Activated naive CD4-positive, alpha-beta T cell treated with anti-CD3 and anti-CD28 coated beads for 36 hours (primary cell): ENCODE data around the gene PHACTR1. TPM values are rescaled to one million over a fixed set of nuclear protein-coding genes. Genes with fewer than 3 reads are reported as not detected.

ENCODE experiments used
- CTCF ChIA-PET: fragments of 350-600 bp; sonication (Branson Sonifier 250); formaldehyde crosslinking; loops from one replicate; lab custom pipeline; 2021; ENCODE audit warnings: antibody characterized with exemption; lab: Charles Lee
- DNase-seq: peaks from one replicate; pipeline ENCODE4 v3.0.0-alpha.2; 2020
- H3K27ac Mint-ChIP-seq: one replicate; pipeline ENCODE4 v1.8.0; 2021; ENCODE audit warnings: mild to moderate bottlenecking, mixed read lengths
- H3K27me3 Mint-ChIP-seq: one replicate; pipeline ENCODE4 v1.8.0; 2021; ENCODE audit warnings: low read depth, mixed read lengths
- H3K36me3 Mint-ChIP-seq: one replicate; pipeline ENCODE4 v1.8.0; 2021; ENCODE audit warnings: low read depth, mixed read lengths
- H3K4me1 Mint-ChIP-seq: one replicate; pipeline ENCODE4 v1.8.0; 2021; ENCODE audit warnings: low read depth, mixed read lengths
- H3K4me3 Mint-ChIP-seq: one replicate; pipeline ENCODE4 v1.8.0; 2021; ENCODE audit warnings: mild to moderate bottlenecking, moderate library complexity, mixed read lengths
- H3K9me3 Mint-ChIP-seq: one replicate; pipeline ENCODE4 v1.8.0; 2021; ENCODE audit warnings: mixed read lengths
- intact Hi-C: fragments of 100-400 bp; cut with micrococcal nuclease; formaldehyde crosslinking; loops from one replicate; pipeline ENCODE4 v1.15.1; 2023
- total RNA-seq, 2 experiments: library from RNA; stranded (reverse); gene quantifications; one replicate each; pipeline ENCODE4 v1.2.3, GENCODE V29; 2021

The PHACTR1 gene
- total RNA-seq, 2 experiments from 2014 or later: 0.31 TPM; not detected in 1

GRCh38 chr6:12898603-12899002, 182.0 kb downstream of the PHACTR1 start:
- Mint-ChIP-seq H3K9me3 (no peaks in the 10 kb centered on the region), H3K27ac (no peak overlapping the region), H3K27me3 (peaks cover 12% of the 10 kb centered on the region), H3K4me3 (no peak overlapping the region), H3K4me1 (no peaks in the 10 kb centered on the region), H3K36me3 (no peaks in the 10 kb centered on the region)
- intact Hi-C loops: no loop called here
- CTCF ChIA-PET: interaction anchor here (1.9 kb wide), 1 partner anchor 10 kb away, joined by 4 read pairs; no protein-coding TSS in a partner anchor
- DNase-seq: no peak

- no peak for DNase-seq
- H3K4me3 Mint-ChIP-seq: no peak overlapping the region
- H3K27me3 Mint-ChIP-seq: peaks cover 12% of the 10 kb centered on the region
- no peaks in the 10 kb centered on the region for H3K36me3 Mint-ChIP-seq
- intact Hi-C loops: no loop called here
- CTCF ChIA-PET: interaction anchor here (1.9 kb wide), 1 partner anchor 9 kb away, joined by 4 read pairs; no protein-coding TSS in a partner anchor
- no peaks in the 10 kb centered on the region for H3K4me1 Mint-ChIP-seq
- no peak overlapping the region for H3K27ac Mint-ChIP-seq
- no peaks in the 10 kb centered on the region for H3K9me3 Mint-ChIP-seq
These were observed 182.7 kb downstream of the PHACTR1 start for GRCh38 chr6:12899046-12899833.

DNA sequence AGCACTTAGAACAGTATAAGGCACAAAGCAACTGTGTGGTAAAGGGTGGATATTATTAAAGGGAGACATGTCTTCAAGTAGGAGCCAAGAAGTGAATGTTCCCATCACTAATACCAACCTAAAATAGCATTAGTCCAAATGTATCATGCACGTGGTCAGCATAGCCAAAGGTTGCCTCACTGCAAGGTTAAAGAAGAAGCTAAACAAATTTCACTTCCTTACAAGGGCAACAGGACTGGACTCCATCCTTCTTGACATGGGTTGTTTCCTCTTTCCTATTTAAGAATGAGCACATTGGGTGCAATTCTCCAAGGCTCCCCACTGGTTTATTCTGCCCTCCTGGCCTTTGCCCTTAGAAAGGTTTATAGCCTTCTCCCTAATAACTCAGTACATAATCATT, 186.7 kb downstream of the PHACTR1 start:
- DNase-seq: no peak
- Mint-ChIP-seq H3K36me3 (no peaks in the 10 kb centered on the region), H3K27ac (no peak overlapping the region), H3K4me1 (no peaks in the 10 kb centered on the region), H3K4me3 (no peak overlapping the region), H3K9me3 (no peaks in the 10 kb centered on the region), H3K27me3 (peaks cover 12% of the 10 kb centered on the region)
- intact Hi-C loops: no loop called here
- CTCF ChIA-PET: interaction anchor here (0.7 kb wide), 1 partner anchor 574 kb away, joined by 3 read pairs; no protein-coding TSS in a partner anchor

DNA sequence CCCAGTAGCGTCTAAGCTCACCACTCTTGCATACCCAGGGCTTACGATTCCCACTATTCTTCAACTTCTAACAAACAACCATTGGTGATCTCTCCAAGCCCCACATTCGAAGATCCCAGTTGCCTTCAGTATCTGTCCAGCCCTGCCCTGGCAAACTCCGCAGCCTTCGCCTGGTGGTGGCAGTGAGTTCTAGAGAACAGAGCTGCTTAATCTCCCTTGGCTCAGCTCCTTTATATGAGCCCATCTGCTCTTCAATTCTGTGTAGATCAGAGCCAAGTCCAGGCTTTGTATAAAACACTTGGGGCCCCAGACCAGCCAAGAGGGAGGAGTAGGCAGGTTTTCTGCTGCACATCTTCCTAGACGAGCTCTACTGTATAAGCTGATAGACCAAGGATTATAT, 193.3 kb downstream of the PHACTR1 start:
- Mint-ChIP-seq H3K27ac (no peak overlapping the region), H3K4me3 (no peak overlapping the region), H3K4me1 (no peaks in the 10 kb centered on the region), H3K27me3 (peaks cover 3% of the 10 kb centered on the region), H3K36me3 (no peaks in the 10 kb centered on the region), H3K9me3 (no peaks in the 10 kb centered on the region)
- intact Hi-C loops: no loop called here
- DNase-seq: no peak
- CTCF ChIA-PET: no interaction called here

DNA sequence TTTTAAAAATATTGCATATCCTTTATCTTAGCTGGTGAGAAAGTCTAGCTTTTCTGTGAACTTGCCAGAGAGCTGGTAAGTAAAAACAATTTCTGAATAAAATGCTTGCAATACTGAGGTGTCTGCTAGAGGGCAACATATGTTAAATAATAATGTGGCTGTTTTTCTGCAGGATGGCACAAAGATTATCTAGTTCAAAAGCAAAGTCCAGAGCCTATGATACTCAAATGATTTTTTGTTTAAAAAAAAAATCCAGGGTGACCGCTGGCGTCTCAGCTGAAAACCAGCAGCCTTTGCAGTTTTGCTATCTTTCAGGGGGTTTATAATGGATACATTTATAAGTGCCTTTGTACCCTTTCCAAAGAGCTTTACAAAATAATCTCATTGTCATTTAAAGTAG, 194.9 kb downstream of the PHACTR1 start:
- Mint-ChIP-seq H3K4me1 (no peaks in the 10 kb centered on the region), H3K9me3 (no peaks in the 10 kb centered on the region), H3K36me3 (no peaks in the 10 kb centered on the region), H3K27ac (no peak overlapping the region), H3K27me3 (peaks cover 5% of the 10 kb centered on the region), H3K4me3 (no peak overlapping the region)
- no peak for DNase-seq
- CTCF ChIA-PET: interaction anchor here (0.6 to 1.5 kb wide), 15 partner anchors 13 to 1286 kb away, joined by 3 to 18 read pairs (median 4); no protein-coding TSS in a partner anchor
- intact Hi-C loops: loop anchor here (1.0 kb wide), 1 partner anchor 420 kb away; no protein-coding TSS in a partner anchor

- CTCF ChIA-PET: no interaction called here
- H3K4me1 Mint-ChIP-seq: no peaks in the 10 kb centered on the region
- H3K27me3 Mint-ChIP-seq: peaks cover 2% of the 10 kb centered on the region
- DNase-seq: no peak
- intact Hi-C loops: no loop called here
- no peaks in the 10 kb centered on the region for H3K36me3 Mint-ChIP-seq
- no peaks in the 10 kb centered on the region for H3K9me3 Mint-ChIP-seq
- H3K27ac Mint-ChIP-seq: no peak overlapping the region
- no peak overlapping the region for H3K4me3 Mint-ChIP-seq
These were observed 196.6 kb downstream of the PHACTR1 start for GRCh38 chr6:12913201-12913600.

DNA sequence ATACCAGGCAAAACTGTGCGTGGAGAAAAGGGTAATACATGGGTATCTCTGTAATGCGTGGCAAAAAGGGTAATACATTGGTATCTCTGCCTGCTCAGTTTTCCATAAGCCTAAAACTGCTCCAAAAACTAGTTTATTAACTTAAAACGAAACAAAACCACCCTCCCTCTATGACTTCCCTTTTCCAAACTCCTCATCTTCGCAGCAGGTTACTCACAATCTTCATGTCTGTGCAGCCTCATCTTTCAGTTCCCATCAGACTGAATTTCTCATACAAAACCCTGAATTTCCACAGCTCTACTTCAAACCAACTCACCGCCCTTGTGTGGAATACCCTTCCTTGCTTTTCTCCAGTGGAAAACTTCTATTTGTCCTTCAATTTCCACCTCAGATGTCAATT, 199.4 kb downstream of the PHACTR1 start:
- no peak for DNase-seq
- H3K4me3 Mint-ChIP-seq: no peak overlapping the region
- no peak overlapping the region for H3K27ac Mint-ChIP-seq
- no peaks in the 10 kb centered on the region for H3K9me3 Mint-ChIP-seq
- H3K27me3 Mint-ChIP-seq: peaks cover 2% of the 10 kb centered on the region
- intact Hi-C loops: no loop called here
- H3K4me1 Mint-ChIP-seq: no peaks in the 10 kb centered on the region
- H3K36me3 Mint-ChIP-seq: no peaks in the 10 kb centered on the region
- CTCF ChIA-PET: interaction anchor here (0.5 to 0.6 kb wide), 2 partner anchors 278 to 332 kb away, joined by 3 read pairs; no protein-coding TSS in a partner anchor

DNA sequence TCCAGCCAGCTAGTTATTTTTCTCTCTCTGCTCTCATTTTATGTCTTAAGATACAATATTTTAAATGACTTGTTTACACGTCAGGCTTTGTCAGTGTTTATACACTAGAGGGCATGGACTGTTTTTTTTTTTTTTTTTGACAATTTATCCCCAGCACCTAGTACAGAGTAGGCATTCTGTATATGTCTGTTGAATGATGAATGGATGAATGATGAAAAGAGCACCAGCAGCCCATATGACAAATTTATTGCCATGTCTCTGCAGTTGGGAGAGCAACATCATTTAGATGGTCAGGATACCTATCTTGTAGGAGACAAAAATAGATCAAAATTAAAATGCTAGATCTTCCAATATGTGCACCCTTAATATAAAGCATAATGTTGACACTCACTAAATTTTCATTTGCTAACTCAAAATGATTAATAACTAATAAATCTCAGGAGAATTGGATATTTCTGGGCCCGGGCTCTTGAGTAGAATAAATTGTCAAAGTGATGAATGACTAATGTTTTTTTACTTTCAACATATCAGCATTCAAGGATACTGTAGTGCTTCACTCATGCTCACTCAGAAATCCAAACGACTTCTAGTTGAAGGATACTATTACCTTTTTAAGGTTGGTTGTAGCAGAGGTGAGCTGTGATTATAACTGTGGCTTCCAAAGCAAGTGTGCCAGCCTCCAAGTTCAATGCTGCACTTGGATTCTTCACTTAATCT, 200.0 kb downstream of the PHACTR1 start:
- H3K27me3 Mint-ChIP-seq: peaks cover 2% of the 10 kb centered on the region
- no peak overlapping the region for H3K27ac Mint-ChIP-seq
- H3K4me3 Mint-ChIP-seq: no peak overlapping the region
- H3K36me3 Mint-ChIP-seq: no peaks in the 10 kb centered on the region
- H3K4me1 Mint-ChIP-seq: no peaks in the 10 kb centered on the region
- DNase-seq: no peak
- no peaks in the 10 kb centered on the region for H3K9me3 Mint-ChIP-seq
- CTCF ChIA-PET: interaction anchor here (0.5 kb wide), 1 partner anchor 278 kb away, joined by 3 read pairs; no protein-coding TSS in a partner anchor
- intact Hi-C loops: no loop called here

GRCh38 chr6:12921467-12921866, 204.9 kb downstream of the PHACTR1 start:
- intact Hi-C loops: no loop called here
- H3K9me3 Mint-ChIP-seq: no peaks in the 10 kb centered on the region
- no peak overlapping the region for H3K27ac Mint-ChIP-seq
- peaks cover 3% of the 10 kb centered on the region for H3K27me3 Mint-ChIP-seq
- no peak for DNase-seq
- H3K4me3 Mint-ChIP-seq: no peak overlapping the region
- no peaks in the 10 kb centered on the region for H3K36me3 Mint-ChIP-seq
- H3K4me1 Mint-ChIP-seq: no peaks in the 10 kb centered on the region
- CTCF ChIA-PET: no interaction called here

DNA sequence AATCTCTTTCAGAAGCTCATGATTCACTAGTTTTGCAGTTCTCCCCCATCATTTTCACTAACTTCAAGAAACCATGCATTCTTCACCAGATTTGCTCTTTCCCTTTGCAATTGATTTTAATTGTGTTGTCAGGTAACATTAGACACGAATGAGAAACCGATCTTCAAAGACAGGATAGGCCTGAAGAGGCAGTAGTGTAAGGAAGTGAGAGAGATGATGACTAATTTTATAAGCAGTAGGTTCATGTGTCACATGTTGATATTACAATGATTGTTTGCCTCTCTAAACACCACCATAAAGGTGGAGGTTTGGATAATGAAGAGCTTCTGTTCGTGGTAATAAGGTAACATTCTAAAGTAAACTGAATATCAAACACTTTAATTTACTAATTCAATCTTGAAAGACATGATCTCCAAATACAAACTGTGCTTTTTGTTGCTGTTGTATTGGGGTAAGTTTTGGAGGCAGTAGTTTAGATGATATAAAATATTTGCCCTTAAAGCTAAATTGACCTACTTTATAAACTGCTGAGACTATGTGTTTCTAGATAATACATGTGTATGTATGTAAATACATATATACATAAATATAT, 207.2 kb downstream of the PHACTR1 start:
- no peak overlapping the region for H3K4me3 Mint-ChIP-seq
- CTCF ChIA-PET: no interaction called here
- H3K4me1 Mint-ChIP-seq: no peaks in the 10 kb centered on the region
- H3K36me3 Mint-ChIP-seq: no peaks in the 10 kb centered on the region
- H3K27ac Mint-ChIP-seq: no peak overlapping the region
- peaks cover 3% of the 10 kb centered on the region for H3K27me3 Mint-ChIP-seq
- intact Hi-C loops: no loop called here
- H3K9me3 Mint-ChIP-seq: no peaks in the 10 kb centered on the region
- DNase-seq: no peak

- H3K36me3 Mint-ChIP-seq: no peaks in the 10 kb centered on the region
- H3K27ac Mint-ChIP-seq: no peak overlapping the region
- H3K27me3 Mint-ChIP-seq: peaks cover 3% of the 10 kb centered on the region
- CTCF ChIA-PET: interaction anchor here (0.8 kb wide), 1 partner anchor 14 kb away, joined by 3 read pairs; no protein-coding TSS in a partner anchor
- DNase-seq: no peak
- no peaks in the 10 kb centered on the region for H3K4me1 Mint-ChIP-seq
- no peaks in the 10 kb centered on the region for H3K9me3 Mint-ChIP-seq
- no peak overlapping the region for H3K4me3 Mint-ChIP-seq
- intact Hi-C loops: no loop called here
These were observed 208.3 kb downstream of the PHACTR1 start for GRCh38 chr6:12924911-12925310.

- DNase-seq: no peak
- no peaks in the 10 kb centered on the region for H3K36me3 Mint-ChIP-seq
- no peaks in the 10 kb centered on the region for H3K9me3 Mint-ChIP-seq
- CTCF ChIA-PET: no interaction called here
- no peak overlapping the region for H3K4me3 Mint-ChIP-seq
- no peaks in the 10 kb centered on the region for H3K4me1 Mint-ChIP-seq
- no peak overlapping the region for H3K27ac Mint-ChIP-seq
- intact Hi-C loops: no loop called here
- H3K27me3 Mint-ChIP-seq: peaks cover 3% of the 10 kb centered on the region
These were observed 211.2 kb downstream of the PHACTR1 start for GRCh38 chr6:12927746-12928145.
